Skin epidermis (tissue), 12 donors: Measurements from ENCODE around the gene LCE7A.

Source experiments
- H3K27ac ChIP-seq, 21 experiments: fragments of 200-600 bp; sonication (generic) in 11 of 21; one replicate each; pipeline ENCODE4 v1.5.0; 2020; ENCODE audit warnings: mild to moderate bottlenecking in 3 of 21, inconsistent platforms in 2 of 21, moderate library complexity in 2 of 21
- H3K4me3 ChIP-seq, 7 experiments: fragments of 200-600 bp; sonication (generic) in 2 of 7; one replicate each; pipeline ENCODE4 v1.5.0; 2020; ENCODE audit warnings: inconsistent platforms in 2 of 7, mild to moderate bottlenecking in 2 of 7, moderate library complexity in 1 of 7

Gene LCE7A, protein sequence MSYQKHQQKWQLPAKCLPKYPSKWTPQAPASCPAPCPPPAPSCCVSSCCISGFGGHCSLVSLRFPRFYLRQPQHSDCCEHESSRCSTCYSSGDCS

DNA sequence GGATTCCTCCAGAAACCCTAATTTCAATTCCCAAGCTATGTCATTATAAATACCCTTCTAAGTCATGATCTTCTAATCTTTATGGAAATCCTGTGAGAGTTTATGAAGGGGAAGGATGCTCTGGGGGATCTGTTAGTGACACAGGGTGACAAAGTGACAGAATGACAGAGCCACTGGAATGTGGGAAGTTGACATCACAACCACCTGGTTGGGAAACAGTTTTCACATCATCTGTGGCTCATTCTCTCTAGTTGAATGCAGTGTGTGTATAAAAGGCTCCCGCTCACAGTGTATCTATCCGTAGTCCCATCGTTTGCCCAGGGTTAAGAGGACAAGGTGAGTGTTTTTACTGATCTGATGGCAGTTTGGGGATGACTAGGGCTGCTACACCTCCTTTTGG lies at the start of gene LCE7A:
LCE7A (plus strand) TSS at position 301 of the 400 bp plus-strand sequence. CDS start 702 bp downstream, outside the sequence.
- Histone ChIP-seq H3K4me3 (no peak within 1 kb of the TSS), H3K27ac (no peak within 1 kb of the TSS)

DNA sequence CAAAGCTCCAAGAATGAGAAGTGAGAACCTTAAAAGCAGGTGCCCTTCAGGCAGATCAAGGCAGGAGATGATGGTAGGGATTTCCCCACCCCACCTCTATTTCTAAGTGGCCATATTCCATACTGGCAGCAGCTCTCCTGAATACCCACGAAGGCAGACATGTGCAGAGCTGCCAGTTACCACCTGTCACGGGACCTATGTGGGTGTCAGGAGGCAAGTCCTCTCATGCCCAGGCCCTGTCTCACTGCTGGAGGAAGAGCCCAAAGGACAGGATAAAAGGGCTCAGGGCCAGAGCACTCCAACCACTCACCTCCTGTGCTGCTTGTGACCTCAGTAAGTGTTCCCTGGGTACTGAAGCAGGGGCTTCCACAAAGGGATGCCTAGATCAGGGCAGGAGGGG lies 48.7 kb upstream of the LCE7A start:
- no peak overlapping the region for H3K4me3 ChIP-seq
- no peak overlapping the region for H3K27ac ChIP-seq

DNA sequence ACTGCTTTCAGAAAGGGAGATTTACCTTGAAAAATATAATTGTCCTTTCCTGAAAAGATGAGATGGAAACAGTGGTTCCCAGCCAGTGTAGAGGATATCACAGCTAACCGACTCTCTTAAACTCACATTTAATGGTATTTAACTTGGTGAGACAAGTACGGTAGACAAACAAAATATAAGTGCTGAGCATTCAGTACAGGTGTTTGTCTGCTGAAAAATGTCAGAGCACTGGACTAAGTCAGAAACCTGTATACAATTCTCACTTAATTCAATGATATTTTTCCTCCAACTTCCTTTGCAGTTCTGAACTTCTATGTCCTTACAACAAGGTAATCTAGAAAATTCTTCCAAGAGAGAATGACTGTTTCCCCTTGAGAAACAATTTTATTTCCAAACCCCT lies 48.1 kb upstream of the LCE7A start, which contains the start of gene LCE1B:
LCE1B (plus strand) TSS at position 301 of the 400 bp plus-strand sequence. CDS start 476 bp downstream, outside the sequence.
- H3K27ac ChIP-seq = no peak within 1 kb of the TSS

DNA sequence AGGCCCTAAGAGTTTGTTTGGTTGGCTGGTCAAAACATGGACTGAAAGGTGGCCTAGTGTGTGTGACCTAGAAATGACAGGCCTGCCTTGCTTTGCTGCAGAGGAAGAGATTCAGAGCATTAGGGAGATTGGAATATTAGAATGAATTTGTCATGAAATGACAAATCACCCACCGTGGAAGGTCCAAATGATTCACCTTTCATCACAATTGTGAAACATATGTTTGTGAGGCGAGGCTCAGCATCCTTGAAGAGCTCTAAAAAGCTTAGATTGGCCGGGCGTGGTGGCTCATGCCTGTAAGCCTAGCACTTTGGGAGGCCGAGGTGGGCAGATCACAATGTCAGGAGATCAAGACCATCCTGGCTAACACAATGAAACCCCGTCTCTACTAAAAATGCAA lies 42.5 kb upstream of the LCE7A start:
- Histone ChIP-seq H3K27ac (no peak overlapping the region), H3K4me3 (no peak overlapping the region)

More for the DNA sequence above, 48.1 kb upstream of the LCE7A start, which contains the start of gene LCE1B:
- H3K4me3 ChIP-seq = no peak within 1 kb of the TSS

DNA sequence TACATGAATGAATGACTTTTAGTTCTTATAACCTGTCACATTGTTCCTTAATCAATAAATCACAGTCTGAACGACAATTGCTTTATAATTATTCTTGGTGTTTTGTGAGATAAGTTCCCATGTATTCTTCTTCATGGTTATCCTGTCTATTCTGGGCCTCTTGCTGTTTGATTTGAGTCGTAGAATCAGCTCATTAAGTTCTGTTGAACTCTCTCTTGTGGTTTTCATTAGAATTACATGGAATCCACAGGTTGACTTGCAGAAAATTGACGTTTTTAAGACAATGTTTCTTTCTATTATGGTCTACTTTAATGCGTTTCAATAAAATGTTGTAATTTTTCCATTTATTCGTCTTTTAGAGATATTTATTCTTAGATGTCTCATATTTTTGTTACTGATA lies 36.5 kb upstream of the LCE7A start:
- Histone ChIP-seq H3K27ac (no peak overlapping the region), H3K4me3 (no peak overlapping the region)

DNA sequence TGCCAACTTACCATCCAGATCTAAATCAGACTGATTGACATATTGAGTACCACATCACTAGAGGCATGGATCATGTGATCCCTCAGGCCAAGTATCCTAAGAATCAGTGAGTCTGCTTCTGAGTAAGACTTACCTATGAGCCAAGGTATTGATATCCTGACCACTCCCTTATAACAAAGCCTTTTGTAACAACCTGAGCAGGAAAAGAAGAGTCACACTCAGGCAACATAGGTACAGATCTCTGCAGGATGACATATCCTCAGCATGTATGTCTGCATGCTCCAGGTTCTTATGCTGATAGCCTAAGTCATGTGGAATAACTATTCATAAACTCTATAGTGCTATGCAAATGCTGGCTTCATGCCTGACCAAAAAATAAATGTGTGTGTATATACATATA lies 34.8 kb upstream of the LCE7A start:
- Histone ChIP-seq H3K27ac (no peak overlapping the region), H3K4me3 (no peak overlapping the region)

DNA sequence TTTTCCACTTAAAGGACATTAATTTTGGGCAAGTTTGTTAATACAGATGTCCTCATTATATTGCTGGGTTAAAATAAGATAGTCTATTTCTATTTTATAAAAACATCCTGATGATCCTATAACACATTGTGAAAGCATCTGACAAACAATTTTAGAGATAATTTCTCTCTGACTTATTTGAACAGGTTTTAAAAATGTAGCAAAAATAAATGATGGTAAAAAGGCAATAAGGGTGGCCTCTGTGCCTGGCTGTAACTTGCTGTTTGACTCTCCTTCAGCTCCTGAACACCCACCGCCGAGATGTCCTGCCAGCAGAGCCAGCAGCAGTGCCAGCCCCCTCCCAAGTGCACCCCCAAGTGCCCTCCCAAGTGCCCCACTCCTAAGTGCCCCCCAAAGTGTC lies 32.6 kb upstream of the LCE7A start, which contains the start of gene LCE1A:
LCE1A (plus strand) TSS at position 301 of the 400 bp plus-strand sequence; CDS start at position 301, 0 bp downstream.
- Histone ChIP-seq H3K4me3 (no peak within 1 kb of the TSS), H3K27ac (no peak within 1 kb of the TSS)

DNA sequence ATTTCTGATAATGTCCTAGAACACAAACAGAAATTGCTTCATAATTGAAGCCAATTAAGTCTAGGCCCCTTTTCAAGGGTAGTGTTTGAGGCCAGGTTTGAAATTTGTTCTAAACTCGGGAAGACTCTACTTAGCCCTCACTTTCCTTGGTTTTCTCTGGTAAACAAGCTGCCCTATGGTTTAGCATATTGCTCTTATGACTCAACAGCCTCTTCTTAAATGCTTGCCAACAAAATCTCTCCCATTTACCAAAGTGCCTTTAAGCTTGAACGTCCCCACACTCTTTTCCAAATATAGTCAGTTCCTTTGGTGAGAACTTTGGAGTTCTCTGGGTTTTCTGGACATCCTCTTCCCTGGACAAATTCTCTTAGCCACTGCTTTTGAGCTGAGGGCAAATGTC lies 22.9 kb upstream of the LCE7A start:
- Histone ChIP-seq H3K4me3 (no peak overlapping the region), H3K27ac (no peak overlapping the region)

DNA sequence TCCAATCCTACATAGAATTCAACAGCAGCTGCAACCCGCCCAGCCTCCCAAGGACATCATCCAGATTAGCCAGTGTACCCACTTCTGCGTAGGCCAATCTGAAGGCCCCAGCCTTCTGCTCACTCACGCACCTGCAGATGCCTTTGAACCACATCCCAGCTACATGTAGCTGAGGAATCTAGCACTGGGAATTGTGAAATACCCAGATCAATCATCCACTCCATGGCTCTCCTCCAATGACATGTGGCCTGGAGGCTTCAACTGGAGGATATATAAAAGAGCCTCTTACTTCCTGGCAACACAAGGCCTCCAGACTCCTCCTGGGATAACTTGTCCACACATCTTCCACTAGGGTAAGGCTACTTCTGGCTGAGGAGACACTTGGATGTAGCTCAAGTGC lies 17.2 kb upstream of the LCE7A start, which contains the start of gene LCE6A:
LCE6A (plus strand) TSS at position 301 of the 400 bp plus-strand sequence. CDS start 665 bp downstream, outside the sequence.
- Histone ChIP-seq H3K27ac (no peak within 1 kb of the TSS), H3K4me3 (no peak within 1 kb of the TSS)

DNA sequence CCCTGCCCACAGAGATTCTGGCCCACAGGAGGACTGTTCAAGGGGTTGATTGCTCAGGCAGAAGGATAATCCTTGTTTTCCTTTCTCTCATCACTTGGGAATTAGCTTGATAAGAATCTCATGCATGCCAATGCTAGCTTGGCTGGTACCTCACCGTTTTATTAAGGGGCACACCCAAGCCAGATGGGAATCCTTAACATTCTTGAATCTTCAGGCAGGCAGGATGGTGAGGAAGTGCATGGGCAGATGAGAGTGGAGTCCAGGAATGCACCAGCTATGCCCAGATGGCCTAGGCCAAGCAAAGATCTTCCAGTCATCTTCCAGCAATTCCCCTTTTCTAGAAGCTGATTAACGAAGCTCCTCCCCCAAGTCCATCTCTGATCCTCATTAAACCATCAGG lies 4.1 kb upstream of the LCE7A start:
- Histone ChIP-seq H3K27ac (no peak overlapping the region), H3K4me3 (no peak overlapping the region)

DNA sequence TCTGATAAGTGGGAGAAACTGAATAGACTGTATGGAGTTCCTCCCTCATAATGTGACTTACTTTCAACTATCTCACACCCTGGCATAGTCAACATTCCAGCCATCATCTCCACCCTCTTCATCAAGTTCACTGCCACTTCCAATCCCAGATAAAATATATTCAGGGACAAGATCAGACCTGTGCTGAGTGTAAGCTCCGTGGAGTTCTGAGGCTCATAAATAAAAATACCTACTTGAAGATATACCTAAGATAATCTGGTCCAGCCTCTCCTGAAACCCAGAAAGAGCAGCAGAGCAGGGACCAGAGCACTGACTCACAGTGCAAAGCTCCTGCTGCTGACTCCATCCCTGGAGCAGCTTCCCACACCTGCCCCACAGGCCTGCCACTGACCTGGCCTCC lies 1.7 kb upstream of the LCE7A start:
- H3K27ac ChIP-seq = no peak overlapping the region

DNA sequence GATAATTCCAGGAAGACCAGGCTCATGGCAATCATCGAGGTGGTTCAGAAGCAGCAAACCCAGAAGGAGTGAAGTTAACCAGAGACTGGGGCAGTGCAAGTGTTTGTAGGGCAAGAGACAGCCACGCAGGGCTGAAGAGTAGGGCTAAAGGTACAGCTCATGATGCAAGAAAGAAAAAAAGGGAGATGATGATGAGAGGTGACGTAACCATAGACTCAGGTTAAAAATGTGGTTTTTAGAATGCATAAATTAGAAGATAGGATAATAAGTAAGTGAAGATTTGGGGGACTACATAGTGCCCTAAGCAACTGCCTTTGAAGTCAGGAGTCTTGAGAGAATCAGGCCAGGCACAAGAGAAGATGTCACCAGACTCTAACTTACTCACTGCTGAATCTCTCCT lies 333 bp downstream of the LCE7A start:
- Histone ChIP-seq H3K4me3 (no peak overlapping the region), H3K27ac (no peak overlapping the region)

More for the DNA sequence above, 1.7 kb upstream of the LCE7A start:
- no peak overlapping the region for H3K4me3 ChIP-seq

DNA sequence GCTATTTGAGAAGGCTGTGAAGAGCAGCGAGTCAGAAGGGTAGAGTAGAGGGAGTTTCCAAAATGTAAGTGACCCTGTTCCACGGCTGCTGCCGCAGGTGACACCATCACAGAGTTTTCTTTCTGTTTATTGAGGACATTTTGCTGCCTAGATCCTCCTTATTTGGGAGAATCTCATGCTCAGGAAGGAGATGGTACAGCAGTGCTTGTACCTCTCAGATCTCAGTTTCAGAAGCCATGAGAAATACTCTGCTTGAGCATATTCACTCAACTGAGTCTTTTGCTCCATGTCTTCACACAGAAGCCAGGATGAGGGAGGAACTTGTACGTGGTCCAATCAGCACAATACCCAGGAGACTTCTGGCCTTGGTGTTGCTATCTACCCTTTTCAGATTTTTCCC lies 1.6 kb downstream of the LCE7A start:
- H3K4me3 ChIP-seq = no peak overlapping the region
- H3K27ac ChIP-seq = no peak overlapping the region

DNA sequence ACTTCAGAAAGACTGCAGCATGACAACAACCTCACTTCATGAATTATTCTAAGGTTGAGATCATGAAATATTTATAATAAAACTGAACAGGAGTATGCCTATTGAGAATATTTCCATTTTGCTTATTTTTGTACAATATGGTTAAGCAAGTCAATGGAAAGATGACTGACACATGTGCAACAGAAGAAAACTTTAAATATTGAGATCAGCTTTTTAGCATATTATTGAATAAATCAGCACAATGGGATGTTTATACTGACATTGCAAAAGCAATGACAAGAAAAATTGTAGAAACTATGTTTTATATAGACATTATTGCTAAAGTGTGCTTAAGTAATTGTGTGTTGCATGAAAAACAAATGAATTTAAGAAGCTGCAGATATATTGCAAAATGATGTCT lies 4.6 kb downstream of the LCE7A start:
- no peak overlapping the region for H3K27ac ChIP-seq
- H3K4me3 ChIP-seq = no peak overlapping the region

DNA sequence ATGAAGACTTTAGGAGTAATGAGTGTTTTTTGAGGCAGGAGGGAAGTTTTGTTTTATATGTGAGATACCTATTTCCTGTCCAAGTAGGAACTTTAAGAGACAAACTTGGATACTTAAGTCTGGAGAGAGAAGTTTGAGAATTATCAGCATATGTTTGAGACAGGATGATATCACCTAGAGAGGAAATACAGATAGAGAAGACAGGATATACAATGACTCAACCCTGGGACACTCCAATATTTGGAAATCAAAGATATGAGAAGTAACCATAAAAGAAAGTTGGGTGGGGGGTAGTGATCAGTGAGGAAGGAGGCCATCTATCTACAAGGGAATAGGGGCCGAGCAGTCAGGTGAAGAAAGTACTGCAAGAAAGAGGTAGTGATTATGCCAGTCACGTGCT lies 6.5 kb downstream of the LCE7A start:
- H3K27ac ChIP-seq = no peak overlapping the region
- no peak overlapping the region for H3K4me3 ChIP-seq

DNA sequence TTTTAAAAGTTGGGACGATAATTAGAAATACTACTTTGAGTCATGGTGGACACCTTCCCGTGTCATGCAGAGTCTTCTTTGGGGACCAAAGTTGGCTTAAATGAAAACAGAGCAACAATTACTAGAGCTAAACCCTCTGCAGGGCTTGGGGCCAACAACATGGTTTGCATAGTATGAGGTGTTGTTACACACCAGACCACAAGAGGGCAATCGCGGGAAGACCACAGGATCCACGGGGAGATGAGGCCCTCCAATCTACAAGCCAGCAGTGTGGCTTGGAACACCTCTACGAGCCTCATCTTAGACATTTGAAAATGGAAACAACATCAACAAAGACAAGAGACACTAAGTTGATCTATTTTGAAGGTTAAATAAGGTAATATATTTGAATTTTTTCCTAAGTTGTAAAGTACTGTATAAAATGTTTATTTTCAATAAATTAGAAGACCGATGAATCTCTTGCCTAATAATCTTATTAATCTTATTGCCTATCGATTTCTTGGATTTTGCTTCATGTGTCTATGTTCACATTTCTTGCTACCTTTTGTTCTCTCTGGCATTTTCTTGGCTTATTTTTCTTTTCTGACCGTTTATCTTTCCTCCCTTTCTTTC lies 10.1 kb downstream of the LCE7A start:
- H3K27ac ChIP-seq = no peak overlapping the region
- H3K4me3 ChIP-seq = no peak overlapping the region

DNA sequence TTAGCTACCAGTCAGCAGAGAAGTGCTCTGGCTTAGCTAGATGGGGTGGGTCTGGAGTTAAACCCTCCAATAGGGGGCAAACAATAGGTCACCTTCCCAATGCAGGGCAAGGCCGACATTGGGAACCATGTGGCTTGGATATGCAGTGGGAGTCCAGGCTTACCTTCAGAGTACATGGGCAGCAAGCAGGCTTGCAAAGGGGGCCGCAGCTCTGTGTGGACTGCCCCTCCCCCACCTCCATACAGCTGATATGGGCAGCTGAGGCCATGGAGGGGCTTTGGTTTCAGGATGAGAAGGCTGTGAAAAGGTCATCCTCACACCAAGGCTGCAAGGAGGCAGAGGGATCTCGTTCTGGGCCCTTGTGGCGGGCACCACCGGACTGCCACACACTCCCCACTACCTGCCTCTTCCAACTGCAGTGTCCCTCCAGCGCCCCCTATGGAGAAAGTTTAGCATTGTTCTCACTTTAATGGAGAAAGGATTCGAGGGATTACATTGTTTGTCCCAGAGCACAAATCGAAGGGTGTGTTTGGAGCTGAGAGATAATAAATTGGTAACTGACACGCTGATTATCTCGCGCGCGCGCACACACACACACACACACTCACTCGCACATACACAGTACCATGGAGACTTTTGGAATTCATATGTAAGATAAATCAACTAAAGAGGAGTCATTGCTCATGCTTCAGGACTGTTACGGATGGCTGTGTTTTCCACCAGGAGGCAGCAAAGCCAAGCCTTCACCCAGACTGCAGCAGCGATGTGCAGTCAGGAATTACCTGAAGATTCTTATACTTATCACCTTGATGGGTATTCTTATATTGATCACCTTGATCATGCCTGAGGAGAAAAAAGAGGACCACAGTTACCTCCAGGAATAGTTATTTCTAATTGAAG lies 11.3 kb downstream of the LCE7A start:
- Histone ChIP-seq H3K27ac (no peak overlapping the region), H3K4me3 (no peak overlapping the region)

DNA sequence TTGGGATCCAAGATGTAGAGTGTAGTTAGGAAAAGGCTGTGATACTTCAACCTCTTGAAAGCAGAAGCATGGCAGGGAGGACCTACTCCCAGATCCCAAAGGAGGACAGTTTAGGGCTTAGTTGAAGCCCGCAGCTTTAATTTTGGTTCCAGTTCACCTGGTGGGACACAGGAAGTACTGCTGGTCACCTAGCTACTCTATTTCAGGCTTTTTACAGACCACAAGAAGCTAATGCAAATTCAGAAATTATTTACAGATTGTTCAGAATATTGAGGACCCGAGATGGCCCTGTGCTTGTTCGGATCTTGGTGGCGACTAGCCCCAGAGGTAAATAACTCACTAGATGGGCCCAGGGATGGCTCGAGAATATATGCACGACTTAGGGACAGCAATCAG lies 11.9 kb downstream of the LCE7A start:
- H3K4me3 ChIP-seq = no peak overlapping the region
- H3K27ac ChIP-seq = no peak overlapping the region

DNA sequence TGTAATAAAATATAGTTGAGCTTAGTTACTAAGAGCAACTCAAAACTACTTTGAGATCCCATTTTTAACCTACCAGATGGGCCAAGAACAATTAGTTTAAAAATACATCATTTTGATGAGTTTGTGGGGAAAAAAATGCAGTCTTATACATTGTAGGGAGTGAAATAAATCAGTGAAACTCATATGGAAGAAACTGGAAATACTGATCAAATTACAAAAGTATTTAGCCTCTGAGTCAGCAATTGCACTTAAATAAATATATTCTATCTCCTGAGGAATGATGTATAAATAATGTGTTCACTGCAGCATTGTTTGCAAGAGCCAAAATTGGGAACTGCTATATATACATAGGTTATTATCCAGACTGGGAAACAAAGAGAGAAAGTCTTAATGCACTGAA lies 13.7 kb downstream of the LCE7A start:
- Histone ChIP-seq H3K27ac (no peak overlapping the region), H3K4me3 (no peak overlapping the region)

DNA sequence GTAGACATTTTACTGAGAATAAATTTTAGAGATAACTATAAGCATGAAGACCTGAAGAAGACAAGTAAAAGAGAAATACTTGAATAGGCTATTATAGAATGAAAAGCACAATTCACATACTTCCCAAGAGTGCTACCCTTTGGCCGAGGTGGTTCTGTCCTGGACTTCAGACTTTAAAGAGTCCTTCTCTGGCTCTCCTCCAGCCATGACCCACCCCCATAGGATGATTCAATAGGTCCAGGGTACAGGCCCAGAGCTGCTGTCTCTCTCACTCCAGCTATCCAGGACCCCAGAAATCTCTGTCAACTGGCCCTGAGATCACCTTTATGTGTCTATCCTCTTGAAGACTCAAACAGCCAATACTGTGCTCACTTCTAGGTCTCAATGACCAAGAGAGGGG lies 17.0 kb downstream of the LCE7A start:
- Histone ChIP-seq H3K27ac (no peak overlapping the region), H3K4me3 (no peak overlapping the region)

DNA sequence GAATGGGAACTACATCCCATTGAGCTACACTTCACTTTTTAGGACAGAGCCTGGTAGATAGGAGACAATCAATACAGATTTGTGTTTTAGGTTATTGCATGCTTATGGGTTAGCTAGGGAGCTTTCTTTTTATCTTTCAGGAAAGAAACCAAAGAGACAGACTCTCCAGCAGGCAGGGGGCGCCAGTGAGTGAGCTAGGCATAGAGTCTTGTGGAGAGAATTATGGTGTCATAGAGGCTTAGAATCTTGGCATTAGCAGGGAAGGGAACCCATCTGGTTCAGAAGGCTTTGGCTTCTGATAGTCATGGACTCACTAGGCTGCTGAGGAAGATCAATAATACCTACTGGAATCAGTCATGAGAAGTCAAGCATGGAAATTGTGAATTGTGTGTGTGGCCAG lies 18.2 kb downstream of the LCE7A start, which contains the start of gene SMCP:
SMCP (plus strand) TSS at position 281 of the 400 bp plus-strand sequence. CDS start 6,101 bp downstream, outside the sequence.
- Histone ChIP-seq H3K4me3 (no peak within 1 kb of the TSS), H3K27ac (peak within 1 kb of the TSS in 1 of 21 experiments; percentile 61)
